SU-DHL-6 (cell line): ENCODE data around the gene OAF.

ENCODE experiments used
- H2AFZ ChIP-seq: fragments of 200-600 bp; sonication (generic); 2 replicates; pipeline ENCODE4 v1.6.1; 2014; ENCODE audit warnings: low read depth, mild to moderate bottlenecking, moderate library complexity, mixed read lengths, antibody characterized with exemption, low read length; ENCODE audit not compliant: severe bottlenecking
- H3F3A ChIP-seq: fragments of 200-600 bp; shearing (Covaris generic); 2 replicates; pipeline ENCODE4 v1.6.0; 2016; ENCODE audit warnings: antibody characterized with exemption, mild to moderate bottlenecking; ENCODE audit not compliant: insufficient read depth
- H3K27ac ChIP-seq: fragments of 200-600 bp; sonication (generic); 2 replicates; pipeline ENCODE4 v1.5.1; 2016; ENCODE audit warnings: low read depth, mild to moderate bottlenecking, low read length, moderate library complexity, mixed read lengths
- H3K27me3 ChIP-seq: fragments of 200-600 bp; sonication (generic), shearing (Covaris generic); 2 replicates; pipeline ENCODE4 v1.6.0; 2014; ENCODE audit warnings: mild to moderate bottlenecking, low read length
- H3K36me3 ChIP-seq: fragments of 200-600 bp; sonication (generic); 2 replicates; pipeline ENCODE4 v1.6.1; 2014; ENCODE audit warnings: mild to moderate bottlenecking, low read length, mixed read lengths
- H3K4me2 ChIP-seq: fragments of 300-600, 200-600 bp; shearing (Covaris generic), sonication (generic); 2 replicates; pipeline ENCODE4 v1.6.0; 2014; ENCODE audit warnings: low read length, low read depth, mild to moderate bottlenecking; ENCODE audit not compliant: poor library complexity, severe bottlenecking
- H3K4me3 ChIP-seq: fragments of 200-600 bp; sonication (generic); 2 replicates; pipeline ENCODE4 v1.5.1; 2014; ENCODE audit warnings: antibody characterized with exemption, low read length, mild to moderate bottlenecking, mixed read lengths; ENCODE audit not compliant: insufficient read depth, poor library complexity, severe bottlenecking
- H3K79me2 ChIP-seq: fragments of 200-600 bp; sonication (generic); 2 replicates; pipeline ENCODE4 v1.6.1; 2014; ENCODE audit warnings: mild to moderate bottlenecking, low read length, moderate library complexity; ENCODE audit not compliant: insufficient read depth
- H3K9ac ChIP-seq: fragments of 200-600 bp; sonication (generic); 2 replicates; pipeline ENCODE4 v1.7.0; 2014; ENCODE audit warnings: mild to moderate bottlenecking, low read length
- H3K9me2 ChIP-seq: fragments of 200-600 bp; sonication (generic); replicated peaks from 2 replicates; pipeline ENCODE4 v1.6.1; 2014; ENCODE audit warnings: low read length; ENCODE audit not compliant: insufficient read depth
- H3K9me3 ChIP-seq: fragments of 200-600 bp; sonication (generic); 2 replicates; pipeline ENCODE4 v1.6.1; 2014; ENCODE audit warnings: low read length, mixed read lengths; ENCODE audit not compliant: insufficient read depth
- H4K20me1 ChIP-seq: fragments of 200-600 bp; sonication (generic); 2 replicates; pipeline ENCODE4 v1.6.1; 2014; ENCODE audit warnings: low read depth, mild to moderate bottlenecking, antibody characterized with exemption, low read length, moderate library complexity, mixed read lengths
- CTCF ChIP-seq: fragments of 200-600 bp; sonication (generic); IDR thresholded peaks from one replicate; pipeline ENCODE4 v1.5.1; 2017; ENCODE audit warnings: antibody characterized with exemption, mild to moderate bottlenecking, low read length, moderate library complexity; ENCODE audit not compliant: insufficient read depth, poor library complexity, severe bottlenecking
- EZH2phosphoT487 ChIP-seq: fragments of 200-600 bp; sonication (generic), shearing (Covaris generic); conservative IDR thresholded peaks from 2 replicates; pipeline ENCODE4 v1.6.1; 2018; ENCODE audit warnings: mild to moderate bottlenecking, antibody characterized with exemption, low read length, moderate library complexity, mixed read lengths

The OAF gene

GRCh38 chr11:120199613-120200012 is 11.2 kb upstream of the OAF start:
- no peak overlapping the region for H3K4me2 ChIP-seq
- H4K20me1 ChIP-seq = no peaks in the 10 kb centered on the region
- H3K27ac ChIP-seq = no peak overlapping the region
- H3K9ac ChIP-seq = no peak overlapping the region
- TF ChIP-seq CTCF = no peak
- no peak for TF ChIP-seq EZH2phosphoT487
- H3K4me3 ChIP-seq = no peak overlapping the region
- H3K79me2 ChIP-seq = no peaks in the 10 kb centered on the region
- H3K9me3 ChIP-seq = no peaks in the 10 kb centered on the region
- no peaks in the 10 kb centered on the region; the same call in 1 of the 2 replicates for H3K27me3 ChIP-seq
- H3F3A ChIP-seq = no peaks in the 10 kb centered on the region
- no peak overlapping the region for H2AFZ ChIP-seq
- H3K9me2 ChIP-seq = no peaks in the 10 kb centered on the region
- H3K36me3 ChIP-seq = no peaks in the 10 kb centered on the region

GRCh38 chr11:120200677-120201076 is 10.2 kb upstream of the OAF start:
- no peak overlapping the region for H3K27ac ChIP-seq
- no peaks in the 10 kb centered on the region for H3F3A ChIP-seq
- TF ChIP-seq EZH2phosphoT487 (no peak), CTCF (no peak)
- H3K9ac ChIP-seq = no peak overlapping the region
- H2AFZ ChIP-seq = no peak overlapping the region
- H3K27me3 ChIP-seq = no peaks in the 10 kb centered on the region; the same call in 1 of the 2 replicates
- no peaks in the 10 kb centered on the region for H3K36me3 ChIP-seq
- H3K9me2 ChIP-seq = no peaks in the 10 kb centered on the region
- H3K9me3 ChIP-seq = no peaks in the 10 kb centered on the region
- H3K79me2 ChIP-seq = no peaks in the 10 kb centered on the region
- H3K4me3 ChIP-seq = no peak overlapping the region
- no peaks in the 10 kb centered on the region for H4K20me1 ChIP-seq
- no peak overlapping the region for H3K4me2 ChIP-seq

GRCh38 chr11:120201653-120202052 is 9.2 kb upstream of the OAF start:
- Histone ChIP-seq H3K4me3 (no peak overlapping the region), H3K79me2 (no peaks in the 10 kb centered on the region), H3K36me3 (no peaks in the 10 kb centered on the region), H3K9ac (no peak overlapping the region), H3K27me3 (no peaks in the 10 kb centered on the region; the same call in 1 of the 2 replicates), H3K9me2 (no peaks in the 10 kb centered on the region), H4K20me1 (no peaks in the 10 kb centered on the region), H3K27ac (no peak overlapping the region), H3K9me3 (no peaks in the 10 kb centered on the region), H3F3A (no peaks in the 10 kb centered on the region), H2AFZ (no peak overlapping the region), H3K4me2 (no peak overlapping the region)
- TF ChIP-seq CTCF (no peak), EZH2phosphoT487 (no peak)
